GM12874 (cell line): ENCODE data around the gene PER1.

Source experiments
- CTCF ChIP-seq: IDR thresholded peaks from 2 replicates; pipeline ENCODE4 v1.5.1; 2011; ENCODE audit warnings: low read depth, mild to moderate bottlenecking, control low read depth, low read length, moderate library complexity; ENCODE audit not compliant: insufficient read depth

Gene PER1

DNA sequence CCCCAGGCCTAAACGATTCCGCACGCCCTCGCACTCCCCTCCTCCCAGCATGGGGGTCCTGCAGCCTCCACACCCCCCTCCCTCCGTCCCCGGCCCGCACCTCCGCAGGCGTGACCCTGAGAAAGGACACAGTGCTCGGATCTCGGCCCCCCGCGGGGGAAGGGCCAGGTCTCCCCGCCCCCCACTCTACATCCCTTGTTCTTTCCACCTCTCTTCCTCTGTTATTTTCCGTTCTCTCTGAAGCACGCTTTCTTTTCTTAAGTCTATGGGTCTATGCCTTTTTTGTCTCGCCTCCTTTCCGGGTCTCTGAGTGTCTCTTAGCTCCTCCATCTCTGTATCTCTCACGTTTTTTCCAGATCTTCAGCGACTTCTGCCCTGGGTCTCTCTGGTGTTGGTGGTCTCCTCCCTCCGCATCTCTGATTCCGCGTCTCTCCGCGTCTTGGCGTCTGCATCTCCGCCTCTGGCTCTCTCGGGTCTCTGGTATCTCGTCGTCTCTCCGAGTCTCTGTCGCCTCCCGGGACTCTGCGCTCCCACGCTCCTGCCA lies 26.2 kb downstream of the PER1 start:
- TF ChIP-seq CTCF: no peak

GRCh38 chr17:8125154-8125946 lies 26.9 kb downstream of the PER1 start:
- TF ChIP-seq CTCF: no peak

DNA sequence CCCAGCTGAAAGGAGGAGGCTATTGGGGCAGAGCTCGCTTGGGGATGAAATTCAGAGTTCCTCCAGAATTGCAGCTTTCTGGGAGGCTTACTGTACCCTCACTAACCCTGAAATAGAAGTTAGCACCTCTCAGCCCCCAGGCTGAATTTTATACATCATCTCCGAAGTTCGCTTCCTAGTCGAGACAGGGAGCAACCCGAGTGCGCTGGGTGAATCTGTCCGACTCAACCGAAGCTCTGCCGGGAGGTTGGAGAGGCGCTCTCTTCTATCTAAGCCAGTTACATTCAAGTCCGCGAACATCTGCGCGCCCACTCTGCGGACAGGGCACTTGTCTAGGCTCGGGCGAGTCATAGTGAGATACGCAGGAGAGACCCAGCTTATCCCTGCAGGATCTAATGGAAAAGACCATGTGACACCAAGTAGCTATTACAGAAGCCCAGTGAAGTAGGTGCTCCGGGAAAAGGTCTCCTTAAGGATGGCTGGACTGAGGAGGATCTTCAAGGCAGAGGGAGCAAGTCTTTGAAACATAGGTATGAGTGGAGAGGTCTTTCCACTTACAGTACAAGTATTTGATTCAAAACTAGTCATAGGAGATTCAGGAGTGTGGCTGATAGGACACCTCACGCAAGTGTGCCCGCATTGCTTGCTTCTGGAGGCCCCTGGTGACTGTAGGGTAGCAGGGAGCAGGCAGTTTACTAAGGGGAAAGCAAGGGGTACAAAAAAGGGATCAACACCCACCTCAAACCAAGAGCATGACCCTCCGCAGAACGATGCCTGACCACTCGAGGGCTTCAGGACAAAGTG lies 27.7 kb downstream of the PER1 start:
- TF ChIP-seq CTCF: no peak

DNA sequence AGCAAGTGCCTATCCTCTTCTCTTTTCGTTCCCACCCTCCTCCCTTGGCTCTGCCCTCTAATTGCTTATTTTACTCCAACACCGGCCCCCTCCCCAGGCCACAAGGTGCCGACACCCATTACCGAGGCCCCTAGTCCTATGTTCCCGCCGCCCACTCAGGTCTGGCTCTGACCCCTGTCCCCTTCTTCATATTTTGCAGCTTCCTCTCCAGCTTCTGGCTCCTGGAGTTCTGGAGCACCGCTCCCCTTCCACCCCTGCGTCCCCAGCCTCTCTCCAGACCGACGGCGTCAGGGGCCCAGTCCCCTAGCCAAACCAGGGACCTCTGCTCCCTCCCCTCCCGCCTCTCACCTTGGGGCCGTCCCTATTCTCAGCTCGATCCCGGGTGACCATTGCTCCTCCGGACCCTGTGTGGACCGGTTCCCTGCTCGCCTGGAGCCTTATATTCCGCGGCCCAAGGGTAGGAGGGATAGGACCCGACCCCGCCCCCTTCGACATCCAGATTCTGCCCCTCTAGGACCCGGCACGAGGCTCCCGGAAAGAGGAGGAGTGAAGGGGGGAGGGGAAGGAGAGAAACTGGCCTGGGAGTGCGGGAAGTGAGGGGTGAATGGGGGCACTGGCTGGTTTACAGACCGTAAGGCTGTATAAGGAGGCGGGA lies 28.4 kb downstream of the PER1 start, which contains the start of gene HES7:
Gene HES7 (minus strand): TSS at position 412 of the 655 bp plus-strand sequence. CDS start 22 bp downstream, at position 390.
- TF ChIP-seq CTCF: no peak

DNA sequence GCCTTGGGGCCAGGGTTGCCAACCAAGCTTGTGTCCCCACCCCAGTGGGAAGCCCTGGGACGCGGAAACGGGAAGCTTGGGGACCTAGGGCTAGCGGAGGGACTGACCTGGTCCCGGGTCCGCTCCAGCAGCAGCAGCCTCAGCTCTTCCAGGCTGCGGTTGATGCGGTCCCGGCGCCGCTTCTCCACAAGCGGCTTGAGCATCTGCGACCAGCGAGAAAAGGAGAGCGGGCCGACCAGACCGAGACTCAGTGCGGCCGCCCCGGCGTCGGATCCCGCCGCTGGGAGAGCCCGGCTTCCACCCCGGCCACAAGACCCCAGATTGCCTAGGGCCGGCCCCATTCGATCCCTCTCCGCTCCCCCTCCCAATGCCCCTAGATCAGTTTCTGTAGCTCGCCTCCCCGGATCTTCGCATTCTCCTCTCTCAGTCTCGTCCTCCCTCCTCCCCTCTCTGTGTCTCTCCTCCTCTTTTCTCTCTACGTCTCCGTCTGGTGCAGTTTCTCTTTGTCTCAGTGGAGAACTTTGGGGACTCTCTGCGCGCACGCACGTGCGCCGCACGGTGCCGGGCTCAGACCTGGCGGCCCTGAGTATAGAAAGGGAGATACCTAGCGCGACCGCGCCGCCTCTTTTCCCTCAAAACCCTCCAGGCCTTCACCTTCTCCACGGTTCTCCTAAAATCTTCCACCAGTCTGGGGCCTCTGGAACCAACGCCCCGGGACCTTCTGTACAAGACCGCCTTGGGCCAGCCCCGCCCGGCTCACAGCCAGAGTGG lies 29.1 kb downstream of the PER1 start:
- no peak for TF ChIP-seq CTCF

DNA sequence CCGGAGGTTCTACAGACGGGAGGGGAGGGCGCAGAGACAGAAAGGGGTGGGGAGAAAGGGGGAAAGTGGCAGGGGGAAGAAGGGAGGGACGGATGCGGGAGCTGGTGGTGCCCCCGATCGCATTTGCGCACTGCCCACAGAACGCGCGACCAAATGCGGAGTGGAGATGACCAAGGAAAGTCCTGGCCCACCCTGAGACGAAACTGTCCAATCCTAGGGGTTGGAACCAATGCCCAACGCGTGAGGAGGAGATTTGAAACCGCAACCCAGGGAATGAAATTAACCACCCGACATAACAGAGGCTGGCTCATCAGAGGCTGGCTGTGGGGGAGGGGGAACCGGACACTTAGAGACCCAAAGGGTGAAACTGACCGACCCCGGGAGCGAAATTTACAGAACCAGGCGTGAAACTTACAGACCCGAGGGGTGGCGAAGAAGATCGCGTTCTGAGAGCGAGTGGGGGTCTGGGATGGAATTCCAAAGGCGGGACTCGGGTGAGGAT lies 29.7 kb downstream of the PER1 start:
- no peak for TF ChIP-seq CTCF
